Neural progenitor cell (in vitro differentiated cells): ENCODE measurements around the gene THSD4.

Source experiments
- CTCF ChIP-seq: fragments of 200-600 bp; sonication (generic); IDR thresholded peaks from 2 replicates; pipeline ENCODE4 v1.5.1; 2017; ENCODE audit warnings: antibody characterized with exemption, mild to moderate bottlenecking
- EZH2 ChIP-seq: fragments of 200-600 bp; sonication (generic); IDR thresholded peaks from 2 replicates; pipeline ENCODE4 v1.6.1; 2017; ENCODE audit warnings: antibody characterized with exemption, mild to moderate bottlenecking, moderate library complexity
- EZH2phosphoT487 ChIP-seq: fragments of 200-600 bp; sonication (generic); IDR thresholded peaks from 2 replicates; pipeline ENCODE4 v1.6.1; 2017; ENCODE audit warnings: antibody characterized with exemption

DNA sequence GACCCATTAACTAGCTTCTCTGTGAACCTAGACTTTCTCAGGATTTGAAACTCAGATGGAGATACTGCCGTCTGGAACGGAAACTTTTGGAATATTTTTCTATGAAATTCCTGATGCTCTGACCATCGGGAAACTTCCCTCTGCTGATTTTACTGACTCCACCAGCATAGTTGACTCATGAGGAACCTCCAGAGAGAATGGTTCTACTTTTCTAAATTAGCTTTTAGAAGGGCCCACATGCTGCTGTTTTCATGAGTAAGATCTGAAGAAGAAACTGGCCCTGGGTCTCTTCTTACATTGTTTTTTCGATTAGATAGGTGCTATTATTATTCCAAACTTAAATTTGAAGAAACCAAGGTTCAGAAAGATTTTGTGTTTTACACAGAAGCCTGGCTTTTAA is 368.8 kb downstream of the THSD4 start:
- TF ChIP-seq EZH2, result no peak
- TF ChIP-seq CTCF, result no peak
- no peak for TF ChIP-seq EZH2phosphoT487
